GM20000 (cell line): ENCODE measurements around the gene ACTA2.

ENCODE experiments used
- DNase-seq: peaks from one replicate; pipeline ENCODE4 v3.0.0; 2012; ENCODE audit warnings: low spot score
- TF ChIP-seq, protein P1 (sequence below): IDR thresholded peaks from 2 replicates; pipeline ENCODE4 v1.5.1; 2012; ENCODE audit warnings: mild to moderate bottlenecking, control low read depth; ENCODE audit errors: extremely low read depth, missing control alignments

The ACTA2 gene

DNA sequence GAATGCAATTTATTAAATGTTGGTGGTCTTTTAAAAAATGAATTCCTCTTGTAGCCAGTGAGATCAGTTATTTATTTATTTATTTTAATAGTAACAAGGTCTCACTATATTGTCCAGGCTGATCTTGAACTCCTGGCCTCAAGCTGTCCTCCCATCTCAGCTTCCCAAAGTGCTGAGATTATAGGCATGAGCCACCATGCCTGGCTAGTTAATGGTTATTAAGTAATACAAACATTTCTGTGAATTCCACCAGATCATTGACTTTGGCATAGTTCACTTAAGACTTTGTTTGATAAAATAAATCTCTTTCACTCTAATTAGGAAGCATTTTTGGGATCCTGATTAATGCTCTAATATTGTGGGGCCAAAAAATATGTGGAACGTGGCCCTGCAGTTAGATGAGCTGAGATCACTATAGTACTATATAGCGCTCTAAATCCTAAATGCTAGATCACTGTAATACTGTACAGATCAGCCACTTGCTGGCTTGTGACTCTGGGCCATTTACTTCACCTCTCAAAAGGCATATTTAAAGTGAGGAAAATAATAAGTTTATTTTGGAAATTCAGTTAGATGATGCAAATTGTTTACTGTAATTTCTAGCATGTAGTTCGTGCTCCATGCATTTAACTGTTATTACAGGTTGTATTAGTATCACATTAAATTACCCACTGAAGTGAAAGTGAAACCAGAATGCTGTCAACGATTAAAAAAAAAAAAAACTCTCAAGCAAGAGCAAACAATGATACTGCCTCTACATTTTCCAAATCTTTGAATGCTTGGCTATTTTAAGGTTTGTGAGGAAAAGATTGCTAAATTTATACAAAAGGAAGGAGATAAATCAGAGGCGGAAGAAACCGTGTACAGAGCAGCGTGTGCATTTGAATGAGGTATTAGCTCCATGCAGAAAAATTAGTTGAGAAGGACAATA lies 22.1 kb upstream of the ACTA2 start:
- DNase-seq: no peak
- TF ChIP-seq, protein P1, sequence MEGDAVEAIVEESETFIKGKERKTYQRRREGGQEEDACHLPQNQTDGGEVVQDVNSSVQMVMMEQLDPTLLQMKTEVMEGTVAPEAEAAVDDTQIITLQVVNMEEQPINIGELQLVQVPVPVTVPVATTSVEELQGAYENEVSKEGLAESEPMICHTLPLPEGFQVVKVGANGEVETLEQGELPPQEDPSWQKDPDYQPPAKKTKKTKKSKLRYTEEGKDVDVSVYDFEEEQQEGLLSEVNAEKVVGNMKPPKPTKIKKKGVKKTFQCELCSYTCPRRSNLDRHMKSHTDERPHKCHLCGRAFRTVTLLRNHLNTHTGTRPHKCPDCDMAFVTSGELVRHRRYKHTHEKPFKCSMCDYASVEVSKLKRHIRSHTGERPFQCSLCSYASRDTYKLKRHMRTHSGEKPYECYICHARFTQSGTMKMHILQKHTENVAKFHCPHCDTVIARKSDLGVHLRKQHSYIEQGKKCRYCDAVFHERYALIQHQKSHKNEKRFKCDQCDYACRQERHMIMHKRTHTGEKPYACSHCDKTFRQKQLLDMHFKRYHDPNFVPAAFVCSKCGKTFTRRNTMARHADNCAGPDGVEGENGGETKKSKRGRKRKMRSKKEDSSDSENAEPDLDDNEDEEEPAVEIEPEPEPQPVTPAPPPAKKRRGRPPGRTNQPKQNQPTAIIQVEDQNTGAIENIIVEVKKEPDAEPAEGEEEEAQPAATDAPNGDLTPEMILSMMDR: no peak

DNA sequence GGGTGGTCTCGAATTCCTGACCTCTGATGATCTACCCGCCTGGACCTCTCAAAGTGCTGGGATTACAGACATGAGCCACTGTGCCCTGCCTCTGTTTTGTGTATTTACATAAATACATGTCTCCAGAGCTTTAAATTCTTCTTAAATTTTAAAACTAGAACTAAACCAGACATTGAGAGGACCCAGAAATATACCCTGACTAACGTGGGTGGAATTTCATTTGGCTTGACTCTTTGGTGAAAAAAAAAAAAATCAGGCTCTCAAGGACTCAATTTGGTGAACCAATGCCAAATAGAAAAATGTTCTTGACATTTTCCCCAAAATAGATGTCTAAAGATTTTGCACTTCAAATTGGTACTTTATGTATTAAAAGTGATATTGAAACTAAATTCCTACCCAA lies 21.4 kb upstream of the ACTA2 start:
- TF ChIP-seq, protein P1: no peak
- no peak for DNase-seq

GRCh38 chr10:88971221-88972061 lies 18.9 kb upstream of the ACTA2 start:
- TF ChIP-seq, protein P1: no peak
- no peak for DNase-seq

GRCh38 chr10:88968391-88968790 lies 15.8 kb upstream of the ACTA2 start:
- TF ChIP-seq, protein P1: no peak
- no peak for DNase-seq

DNA sequence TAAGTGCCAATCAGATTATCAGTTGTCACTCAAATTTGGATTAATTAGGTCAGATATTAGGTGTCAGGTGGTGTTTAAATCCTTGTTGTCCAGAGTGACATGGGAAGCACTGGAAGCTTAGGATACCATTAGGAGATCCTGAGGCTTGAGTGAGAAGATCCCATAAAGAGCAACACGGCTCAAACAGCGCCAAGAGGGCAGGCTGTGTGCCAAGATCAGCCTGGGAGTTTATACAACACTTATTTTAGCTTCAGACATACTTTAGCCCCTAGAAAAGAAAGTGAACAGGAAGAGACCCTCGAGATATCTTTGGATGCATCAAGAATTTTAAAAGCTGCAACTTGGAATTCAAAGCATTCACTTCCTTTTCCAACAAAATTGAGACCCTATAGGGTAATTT lies 14.2 kb upstream of the ACTA2 start:
- DNase-seq: no peak
- TF ChIP-seq, protein P1: no peak

GRCh38 chr10:88964869-88965415 lies 12.4 kb upstream of the ACTA2 start:
- TF ChIP-seq, protein P1: no peak
- DNase-seq: no peak
